ENCODE results near the gene TP53INP2. TPM values are rescaled to one million over a fixed set of nuclear protein-coding genes. Genes with fewer than 3 reads are reported as not detected.

TP53INP2 gene
- total RNA-seq, 1 experiment from 2014 or later = 1.8 TPM

- POLR2A ChIA-PET = interaction anchor here (0.6 to 1.5 kb wide), 2 partner anchors 10 to 1753 kb away, joined by 3 to 4 read pairs; no protein-coding TSS in a partner anchor
- Mint-ChIP-seq H3K36me3 (ENCODE audit: insufficient read depth, unreplicated experiment) (peaks cover 91% of the 10 kb centered on the region), H3K4me1 (ENCODE audit: insufficient read depth, unreplicated experiment) (no peaks in the 10 kb centered on the region), H3K9me3 (ENCODE audit: unreplicated experiment) (no peaks in the 10 kb centered on the region), H3K27ac (ENCODE audit: low read depth, unreplicated experiment) (no peak overlapping the region), H3K4me3 (ENCODE audit: unreplicated experiment) (no peak overlapping the region), H3K27me3 (ENCODE audit: insufficient read depth, unreplicated experiment) (no peaks in the 10 kb centered on the region)
- BruUV-seq (replicated peaks) = no TSS peak
- CTCF ChIA-PET = interaction anchor here (1.4 to 2.3 kb wide), 2 partner anchors 22 to 34 kb away, joined by 3 to 13 read pairs; no protein-coding TSS in a partner anchor
- no peak for TF ChIP-seq CTCF (IDR thresholded peaks at IDR 0.05; ENCODE audit: unreplicated experiment)
- intact Hi-C loops (cut with micrococcal nuclease) = no loop called here
- DNase-seq (ENCODE audit: unreplicated experiment) = no peak
Measured at GRCh38 chr20:34747479-34747878, 43.3 kb downstream of the TP53INP2 start.

- Mint-ChIP-seq H3K27me3 (ENCODE audit: insufficient read depth, unreplicated experiment) (no peaks in the 10 kb centered on the region), H3K4me1 (ENCODE audit: insufficient read depth, unreplicated experiment) (no peaks in the 10 kb centered on the region), H3K9me3 (ENCODE audit: unreplicated experiment) (no peaks in the 10 kb centered on the region), H3K36me3 (ENCODE audit: insufficient read depth, unreplicated experiment) (peaks cover 89% of the 10 kb centered on the region), H3K27ac (ENCODE audit: low read depth, unreplicated experiment) (no peak overlapping the region), H3K4me3 (ENCODE audit: unreplicated experiment) (no peak overlapping the region)
- POLR2A ChIA-PET = no interaction called here
- CTCF ChIA-PET = interaction anchor here (0.7 to 2.3 kb wide), 3 partner anchors 21 to 45 kb away, joined by 3 to 13 read pairs (median 3); partner anchors contain the start of gene TP53INP2
- no TSS peak for BruUV-seq (replicated peaks)
- intact Hi-C loops (cut with micrococcal nuclease) = no loop called here
- DNase-seq (ENCODE audit: unreplicated experiment) = no peak
- no peak for TF ChIP-seq CTCF (IDR thresholded peaks at IDR 0.05; ENCODE audit: unreplicated experiment)
Measured at GRCh38 chr20:34748709-34749108, 44.6 kb downstream of the TP53INP2 start.

- peaks cover 92% of the 10 kb centered on the region for H3K36me3 Mint-ChIP-seq (ENCODE audit: insufficient read depth, unreplicated experiment)
- POLR2A ChIA-PET = interaction anchor here (1.2 kb wide), 1 partner anchor 10 kb away, joined by 4 read pairs; no protein-coding TSS in a partner anchor
- H3K9me3 Mint-ChIP-seq (ENCODE audit: unreplicated experiment) = no peaks in the 10 kb centered on the region
- DNase-seq (ENCODE audit: unreplicated experiment) = no peak
- intact Hi-C loops (cut with micrococcal nuclease) = no loop called here
- H3K4me1 Mint-ChIP-seq (ENCODE audit: insufficient read depth, unreplicated experiment) = no peaks in the 10 kb centered on the region
- no peak overlapping the region for H3K4me3 Mint-ChIP-seq (ENCODE audit: unreplicated experiment)
- H3K27ac Mint-ChIP-seq (ENCODE audit: low read depth, unreplicated experiment) = no peak overlapping the region
- H3K27me3 Mint-ChIP-seq (ENCODE audit: insufficient read depth, unreplicated experiment) = no peaks in the 10 kb centered on the region
- BruUV-seq (replicated peaks) = no TSS peak
- CTCF ChIA-PET = no interaction called here
- no peak for TF ChIP-seq CTCF (IDR thresholded peaks at IDR 0.05; ENCODE audit: unreplicated experiment)
Measured at GRCh38 chr20:34750484-34750883, 46.3 kb downstream of the TP53INP2 start.

- no peaks in the 10 kb centered on the region for H3K27me3 Mint-ChIP-seq (ENCODE audit: insufficient read depth, unreplicated experiment)
- ChIA-PET POLR2A (no interaction called here), CTCF (interaction anchor here (0.6 to 1.7 kb wide), 3 partner anchors 18 to 172 kb away, joined by 3 to 14 read pairs (median 4); no protein-coding TSS in a partner anchor)
- H3K9me3 Mint-ChIP-seq (ENCODE audit: unreplicated experiment) = no peaks in the 10 kb centered on the region
- TF ChIP-seq CTCF (IDR thresholded peaks at IDR 0.05; ENCODE audit: unreplicated experiment) = no peak
- BruUV-seq (replicated peaks) = no TSS peak
- no peak for DNase-seq (ENCODE audit: unreplicated experiment)
- peaks cover 92% of the 10 kb centered on the region for H3K36me3 Mint-ChIP-seq (ENCODE audit: insufficient read depth, unreplicated experiment)
- intact Hi-C loops (cut with micrococcal nuclease) = no loop called here
- no peaks in the 10 kb centered on the region for H3K4me1 Mint-ChIP-seq (ENCODE audit: insufficient read depth, unreplicated experiment)
- H3K4me3 Mint-ChIP-seq (ENCODE audit: unreplicated experiment) = no peak overlapping the region
- H3K27ac Mint-ChIP-seq (ENCODE audit: low read depth, unreplicated experiment) = no peak overlapping the region
Measured at GRCh38 chr20:34751453-34751852, 47.3 kb downstream of the TP53INP2 start.
